Parathyroid adenoma (tissue), 2 donors: ENCODE data around the gene ALDH4A1.

ENCODE experiments used
- H2AFZ ChIP-seq: fragments of 300-600 bp; sonication (generic); one replicate; pipeline ENCODE4 v1.7.0; 2017; ENCODE audit warnings: antibody characterized with exemption, mild to moderate bottlenecking
- H3K27ac ChIP-seq: fragments of 300-600 bp; sonication (generic); one replicate; pipeline ENCODE4 v1.7.0; 2017
- H3K27me3 ChIP-seq: fragments of 300-600 bp; sonication (generic); one replicate; pipeline ENCODE4 v1.7.0; 2017; ENCODE audit warnings: low read length; ENCODE audit not compliant: control insufficient read depth, insufficient read depth
- H3K36me3 ChIP-seq: fragments of 300-600 bp; sonication (generic); one replicate; pipeline ENCODE4 v1.7.0; 2017; ENCODE audit warnings: low read length; ENCODE audit not compliant: control insufficient read depth, insufficient read depth
- H3K4me1 ChIP-seq: fragments of 300-600 bp; sonication (generic); one replicate; pipeline ENCODE4 v1.7.0; 2017; ENCODE audit warnings: control low read depth
- H3K4me2 ChIP-seq: fragments of 300-600 bp; sonication (generic); one replicate; pipeline ENCODE4 v1.7.0; 2017; ENCODE audit warnings: low read length
- H3K4me3 ChIP-seq: fragments of 300-600 bp; sonication (generic); one replicate; pipeline ENCODE4 v1.7.0; 2017; ENCODE audit warnings: low read depth, low read length
- H3K79me2 ChIP-seq: fragments of 300-600 bp; sonication (generic); one replicate; pipeline ENCODE4 v1.7.0; 2017; ENCODE audit warnings: control low read depth
- H3K9ac ChIP-seq: fragments of 300-600 bp; sonication (generic); one replicate; pipeline ENCODE4 v1.7.0; 2017; ENCODE audit warnings: mild to moderate bottlenecking
- H3K9me3 ChIP-seq: fragments of 300-600 bp; sonication (generic); one replicate; pipeline ENCODE4 v1.7.0; 2017; ENCODE audit warnings: low read length; ENCODE audit not compliant: control insufficient read depth
- TF ChIP-seq, protein P1 (sequence below): fragments of 300-600 bp; sonication (generic); IDR thresholded peaks from one replicate; pipeline ENCODE4 v1.7.0; 2017; ENCODE audit warnings: antibody characterized with exemption, mild to moderate bottlenecking
- donor health status: primary hyperparathyroidism.

ALDH4A1 gene

DNA sequence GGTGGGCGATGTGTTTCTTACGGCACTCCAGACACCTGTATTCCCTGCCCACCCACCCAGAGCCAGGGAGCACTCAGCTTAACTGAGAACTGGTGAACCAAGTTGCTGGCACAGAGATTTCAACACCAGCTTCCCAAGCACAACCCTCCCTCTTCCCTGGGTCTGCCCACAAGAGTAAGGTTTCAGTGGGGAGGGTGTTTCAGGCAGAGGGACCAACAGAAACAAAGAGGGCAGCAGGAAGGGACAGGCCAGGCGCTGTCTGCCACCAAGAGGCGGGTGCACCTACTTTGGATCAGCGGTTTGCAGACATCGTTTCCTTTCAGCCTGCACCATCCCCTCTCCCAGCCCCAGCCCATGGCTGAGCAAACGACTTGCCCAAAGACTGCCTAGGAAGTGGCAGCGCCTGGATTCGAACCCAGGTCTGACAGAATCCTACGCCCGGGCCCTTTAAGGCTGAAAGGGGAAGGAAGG is 21.9 kb upstream of the ALDH4A1 start:
- peaks cover 18% of the 10 kb centered on the region for H3K4me1 ChIP-seq
- TF ChIP-seq, protein P1, sequence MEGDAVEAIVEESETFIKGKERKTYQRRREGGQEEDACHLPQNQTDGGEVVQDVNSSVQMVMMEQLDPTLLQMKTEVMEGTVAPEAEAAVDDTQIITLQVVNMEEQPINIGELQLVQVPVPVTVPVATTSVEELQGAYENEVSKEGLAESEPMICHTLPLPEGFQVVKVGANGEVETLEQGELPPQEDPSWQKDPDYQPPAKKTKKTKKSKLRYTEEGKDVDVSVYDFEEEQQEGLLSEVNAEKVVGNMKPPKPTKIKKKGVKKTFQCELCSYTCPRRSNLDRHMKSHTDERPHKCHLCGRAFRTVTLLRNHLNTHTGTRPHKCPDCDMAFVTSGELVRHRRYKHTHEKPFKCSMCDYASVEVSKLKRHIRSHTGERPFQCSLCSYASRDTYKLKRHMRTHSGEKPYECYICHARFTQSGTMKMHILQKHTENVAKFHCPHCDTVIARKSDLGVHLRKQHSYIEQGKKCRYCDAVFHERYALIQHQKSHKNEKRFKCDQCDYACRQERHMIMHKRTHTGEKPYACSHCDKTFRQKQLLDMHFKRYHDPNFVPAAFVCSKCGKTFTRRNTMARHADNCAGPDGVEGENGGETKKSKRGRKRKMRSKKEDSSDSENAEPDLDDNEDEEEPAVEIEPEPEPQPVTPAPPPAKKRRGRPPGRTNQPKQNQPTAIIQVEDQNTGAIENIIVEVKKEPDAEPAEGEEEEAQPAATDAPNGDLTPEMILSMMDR: no peak

DNA sequence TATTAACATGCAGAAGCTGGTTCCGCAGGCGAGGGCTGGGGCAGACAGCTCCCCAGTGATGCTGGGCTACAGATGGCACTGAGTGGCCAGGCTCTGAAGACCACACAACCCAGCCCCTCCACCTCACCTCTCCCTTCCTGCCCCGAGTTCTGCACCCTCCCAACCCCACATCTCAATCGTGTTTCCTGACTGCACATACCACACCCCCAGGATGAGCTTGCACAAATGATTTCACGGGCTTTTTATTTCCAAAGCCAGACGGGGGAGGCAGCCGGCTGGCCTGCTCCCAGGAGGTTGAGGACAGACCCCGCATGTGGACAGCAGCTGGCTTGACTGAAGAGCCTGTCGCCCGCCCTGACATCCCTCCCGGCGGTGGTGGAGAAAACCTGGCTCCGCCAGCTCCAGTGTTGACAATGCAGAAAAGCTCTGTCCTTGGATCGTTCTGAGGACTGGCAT is 21.4 kb upstream of the ALDH4A1 start:
- H3K4me2 ChIP-seq: no peak overlapping the region
- no peak overlapping the region for H3K9ac ChIP-seq
- H3K79me2 ChIP-seq: peaks cover 14% of the 10 kb centered on the region
- H3K27me3 ChIP-seq: no peaks in the 10 kb centered on the region
- no peak overlapping the region for H3K4me3 ChIP-seq
- H2AFZ ChIP-seq: no peak overlapping the region
- no peaks in the 10 kb centered on the region for H3K36me3 ChIP-seq
- peaks cover 18% of the 10 kb centered on the region for H3K4me1 ChIP-seq
- H3K27ac ChIP-seq: no peak overlapping the region
- TF ChIP-seq, protein P1: no peak
- no peaks in the 10 kb centered on the region for H3K9me3 ChIP-seq

More for the DNA sequence above, 21.9 kb upstream of the ALDH4A1 start:
- Histone ChIP-seq H3K27me3 (no peaks in the 10 kb centered on the region), H3K9me3 (no peaks in the 10 kb centered on the region), H2AFZ (no peak overlapping the region), H3K4me2 (no peak overlapping the region), H3K79me2 (peaks cover 16% of the 10 kb centered on the region), H3K27ac (peak overlapping the region; percentile 19), H3K4me3 (no peak overlapping the region), H3K36me3 (no peaks in the 10 kb centered on the region), H3K9ac (no peak overlapping the region)

DNA sequence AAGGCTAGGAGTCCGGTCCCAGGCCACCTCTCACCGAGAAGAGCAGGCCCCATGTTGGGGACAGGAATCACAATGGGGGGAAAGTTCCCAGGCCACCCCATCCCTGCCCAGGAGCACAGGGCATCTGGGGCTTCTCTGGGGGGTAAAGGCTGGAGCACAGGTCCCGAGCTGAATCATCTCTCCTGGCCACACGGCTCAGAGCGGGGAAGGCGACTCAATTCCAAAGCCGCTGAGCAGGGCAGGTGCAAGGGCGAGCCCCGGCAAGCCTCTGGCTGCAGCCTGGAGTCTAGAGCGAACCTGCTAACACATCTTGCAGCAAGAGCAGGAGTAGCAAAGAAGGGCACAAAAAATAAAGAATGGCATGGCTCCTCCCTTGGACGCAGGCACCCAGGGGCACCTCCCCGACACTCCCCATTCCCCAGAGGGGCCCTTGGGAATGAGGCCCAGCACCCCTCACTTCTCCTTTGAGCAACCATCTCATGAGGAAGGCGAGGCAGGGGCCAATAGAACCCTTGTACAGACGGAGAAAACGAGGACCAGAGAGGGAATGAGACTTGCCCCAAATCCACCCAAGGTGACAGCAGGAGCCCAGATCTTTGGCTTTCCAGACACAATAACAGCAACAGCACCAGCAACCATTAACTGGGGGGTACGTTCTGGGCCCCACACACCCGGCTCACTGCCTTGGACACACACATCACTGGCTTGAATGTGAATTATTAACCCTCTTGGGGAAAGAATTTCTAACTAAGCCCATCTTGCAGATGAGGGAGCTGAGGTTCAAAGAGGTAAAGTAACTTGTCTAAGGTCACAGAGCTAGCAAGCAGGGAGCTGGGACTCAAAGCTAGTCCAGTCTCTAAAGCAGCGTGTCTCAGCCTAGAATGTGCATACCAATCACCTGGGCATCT is 20.7 kb upstream of the ALDH4A1 start:
- H3K27me3 ChIP-seq: no peaks in the 10 kb centered on the region
- no peaks in the 10 kb centered on the region for H3K9me3 ChIP-seq
- no peak overlapping the region for H3K9ac ChIP-seq
- peaks cover 11% of the 10 kb centered on the region for H3K79me2 ChIP-seq
- H3K4me3 ChIP-seq: no peak overlapping the region
- no peaks in the 10 kb centered on the region for H3K36me3 ChIP-seq
- TF ChIP-seq, protein P1: no peak
- peak overlapping the region; percentile 70 for H3K27ac ChIP-seq
- no peak overlapping the region for H3K4me2 ChIP-seq
- H3K4me1 ChIP-seq: peaks cover 18% of the 10 kb centered on the region
- no peak overlapping the region for H2AFZ ChIP-seq

DNA sequence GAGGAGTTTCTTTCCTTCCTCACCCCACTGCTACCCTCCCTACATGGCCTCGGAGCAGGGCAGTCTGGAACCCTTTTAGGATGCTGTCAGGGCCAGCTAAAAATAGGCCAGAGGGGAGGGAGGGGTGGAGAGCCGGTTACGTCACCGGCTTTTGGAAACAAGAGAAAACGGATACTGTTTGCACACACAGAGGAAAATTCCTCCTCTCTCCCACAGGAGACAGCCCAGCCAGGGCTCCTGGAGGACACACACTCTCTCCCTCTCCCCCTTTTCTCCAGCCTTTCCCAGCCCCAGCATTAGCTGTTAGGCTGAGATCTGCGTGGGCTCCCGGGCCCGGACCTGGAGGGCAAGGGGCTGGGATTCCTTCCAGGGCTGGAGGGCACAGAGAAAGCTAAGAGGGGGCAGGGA is 20.0 kb upstream of the ALDH4A1 start:
- Histone ChIP-seq H3K27ac (peak overlapping the region; percentile 70), H3K27me3 (no peaks in the 10 kb centered on the region), H3K36me3 (no peaks in the 10 kb centered on the region), H2AFZ (no peak overlapping the region), H3K4me3 (no peak overlapping the region), H3K4me2 (peak overlapping the region; percentile 23), H3K4me1 (peaks cover 17% of the 10 kb centered on the region), H3K9ac (no peak overlapping the region), H3K9me3 (no peaks in the 10 kb centered on the region), H3K79me2 (peaks cover 11% of the 10 kb centered on the region)
- TF ChIP-seq, protein P1: no peak
